Spleen (tissue), 7 donors: ENCODE results near the gene AIG1.

ENCODE experiments used
- POLR2A ChIP-seq, 3 donors: fragments of 450-650 bp; IDR thresholded peaks; one replicate each; pipeline ENCODE4 v1.5.1; 2017; ENCODE audit warnings: antibody characterized with exemption in 3 of 3, mild to moderate bottlenecking in 1 of 3
- POLR2AphosphoS5 ChIP-seq, 3 donors: sonication (generic); formaldehyde crosslinking; IDR thresholded peaks; one replicate each; pipeline ENCODE4 v1.5.1; 2017; ENCODE audit warnings: antibody characterized with exemption in 3 of 3
- TF ChIP-seq, protein P1 (sequence below), 11 experiments: fragments of 200-600 bp in 7 of 11; fragments of 450-650 bp in 4 of 11; sonication (generic) in 4 of 11; IDR thresholded peaks in 8 of 11; conservative IDR thresholded peaks in 3 of 11; 1 replicate in 7 of 11; 2 replicates in 4 of 11; pipeline versions ENCODE4 v1.4.0 to v1.8.0; 2016 to 2021; ENCODE audit warnings: antibody characterized with exemption in 11 of 11, inconsistent platforms in 4 of 11, mild to moderate bottlenecking in 1 of 11
- donor health status: DM: no; HTN: no; CAD: no; lungs with moderate emphysema.
- donor health status: DM: no; HTN: no; CAD: no.
- donor health status: DM: no; HTN: no; CAD: no.

DNA sequence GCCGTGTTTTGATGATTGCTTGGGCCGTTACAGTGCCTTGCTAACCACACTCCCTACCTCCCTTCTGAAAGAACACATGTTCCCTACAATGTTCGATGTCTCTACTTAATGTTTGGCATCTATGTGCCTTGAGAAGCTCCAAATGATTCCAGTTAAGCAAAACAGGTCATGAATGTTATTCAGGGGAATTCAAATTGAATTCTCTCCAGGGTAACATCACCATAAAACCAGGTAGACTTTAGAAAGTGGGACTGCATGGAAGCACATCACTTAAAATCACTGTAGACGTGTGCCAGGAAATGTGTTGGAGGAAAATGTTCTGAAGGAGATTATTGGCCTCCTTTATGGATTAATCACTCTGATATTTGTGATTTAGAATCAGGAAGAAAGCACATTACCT lies 261.7 kb downstream of the AIG1 start:
- TF ChIP-seq, protein P1, sequence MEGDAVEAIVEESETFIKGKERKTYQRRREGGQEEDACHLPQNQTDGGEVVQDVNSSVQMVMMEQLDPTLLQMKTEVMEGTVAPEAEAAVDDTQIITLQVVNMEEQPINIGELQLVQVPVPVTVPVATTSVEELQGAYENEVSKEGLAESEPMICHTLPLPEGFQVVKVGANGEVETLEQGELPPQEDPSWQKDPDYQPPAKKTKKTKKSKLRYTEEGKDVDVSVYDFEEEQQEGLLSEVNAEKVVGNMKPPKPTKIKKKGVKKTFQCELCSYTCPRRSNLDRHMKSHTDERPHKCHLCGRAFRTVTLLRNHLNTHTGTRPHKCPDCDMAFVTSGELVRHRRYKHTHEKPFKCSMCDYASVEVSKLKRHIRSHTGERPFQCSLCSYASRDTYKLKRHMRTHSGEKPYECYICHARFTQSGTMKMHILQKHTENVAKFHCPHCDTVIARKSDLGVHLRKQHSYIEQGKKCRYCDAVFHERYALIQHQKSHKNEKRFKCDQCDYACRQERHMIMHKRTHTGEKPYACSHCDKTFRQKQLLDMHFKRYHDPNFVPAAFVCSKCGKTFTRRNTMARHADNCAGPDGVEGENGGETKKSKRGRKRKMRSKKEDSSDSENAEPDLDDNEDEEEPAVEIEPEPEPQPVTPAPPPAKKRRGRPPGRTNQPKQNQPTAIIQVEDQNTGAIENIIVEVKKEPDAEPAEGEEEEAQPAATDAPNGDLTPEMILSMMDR (IDR thresholded peaks at IDR 0.05 in 8 of 11, conservative IDR thresholded peaks at IDR 0.05 in 3 of 11): no peak
- TF ChIP-seq POLR2A (IDR thresholded peaks at IDR 0.05): no peak
- no peak for TF ChIP-seq POLR2AphosphoS5 (IDR thresholded peaks at IDR 0.05)
